PC-9 (cell line): ENCODE results near the gene SKI.

Source experiments
- CTCF ChIP-seq: fragments of 200-600 bp; sonication (generic); conservative IDR thresholded peaks from 2 replicates; pipeline ENCODE4 v1.6.1; 2017; ENCODE audit warnings: mixed run types, antibody characterized with exemption, mild to moderate bottlenecking, moderate library complexity
- EZH2 ChIP-seq: fragments of 200-600 bp; sonication (generic); IDR thresholded peaks from 2 replicates; pipeline ENCODE4 v1.8.0; 2017; ENCODE audit warnings: antibody characterized with exemption, low read depth

DNA sequence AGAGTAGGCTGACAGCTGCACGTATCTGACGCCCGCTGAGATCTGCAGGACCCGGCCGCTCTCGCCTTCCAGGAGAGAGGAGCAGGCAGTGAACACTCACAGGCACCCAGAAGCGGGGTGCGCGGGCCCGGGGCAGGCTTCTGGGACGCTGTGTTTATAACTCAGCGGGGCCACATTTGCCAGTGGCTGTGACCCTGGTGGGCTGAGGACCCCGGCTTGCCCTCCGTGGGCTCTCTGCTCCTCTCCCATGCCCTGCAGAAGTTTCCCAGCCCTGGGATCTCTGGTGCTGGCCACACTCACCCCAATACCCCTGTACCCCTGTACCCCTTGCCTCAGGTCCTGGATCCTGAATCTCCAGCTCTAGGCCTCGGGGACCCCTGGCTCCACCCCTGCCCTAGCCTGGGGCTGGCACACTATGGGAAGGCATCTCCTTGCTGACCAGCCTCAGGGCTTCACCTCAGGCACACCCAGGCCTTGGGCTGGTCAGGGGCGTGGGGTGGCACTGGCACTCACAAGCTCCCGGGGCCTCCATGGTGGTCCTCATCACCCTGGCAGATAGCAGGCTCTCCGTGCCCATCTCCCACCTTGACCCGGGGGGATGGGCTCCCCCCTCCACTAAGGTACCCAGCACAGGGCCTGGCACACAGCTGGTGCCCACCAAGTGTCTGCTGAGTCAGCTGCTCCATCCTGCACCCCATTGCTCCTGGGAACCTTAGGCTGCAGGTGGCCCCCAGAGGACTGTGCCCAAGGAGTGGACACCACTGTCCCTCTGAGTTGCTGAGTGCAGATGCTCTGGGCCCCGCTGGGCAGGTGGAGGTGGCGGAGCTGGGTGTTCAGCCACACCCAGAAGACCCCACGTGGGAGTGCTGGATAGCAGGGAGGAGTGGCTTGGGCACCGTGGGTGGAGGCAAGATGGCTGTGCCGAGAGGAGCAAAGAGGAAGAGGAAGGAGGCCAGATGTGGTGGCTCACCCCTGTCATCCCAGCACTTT, 130.8 kb downstream of the SKI start:
- TF ChIP-seq CTCF (no peak), EZH2 (no peak)
